ENCODE results near the gene RASGRF2.

DNA sequence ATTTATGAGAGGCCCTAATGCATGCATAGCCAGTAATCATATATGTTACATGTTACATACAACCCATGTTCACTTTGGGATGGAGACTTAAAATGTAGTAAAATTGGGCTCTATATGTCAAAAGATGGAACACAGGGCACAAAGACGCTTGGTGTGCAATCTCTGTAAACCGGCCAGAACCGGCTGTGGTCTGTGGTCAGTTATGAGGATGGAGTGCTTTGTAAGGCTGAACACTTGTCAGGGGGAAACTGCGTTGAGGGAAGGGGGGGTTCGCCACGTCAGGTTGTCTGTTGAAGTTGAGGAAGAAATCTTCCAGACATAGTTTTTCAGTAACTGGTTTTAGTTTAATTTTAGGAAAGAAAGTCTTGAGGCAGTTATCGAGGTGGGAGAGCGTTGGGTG is 270.3 kb downstream of the RASGRF2 start:
- TF ChIP-seq, protein P1, sequence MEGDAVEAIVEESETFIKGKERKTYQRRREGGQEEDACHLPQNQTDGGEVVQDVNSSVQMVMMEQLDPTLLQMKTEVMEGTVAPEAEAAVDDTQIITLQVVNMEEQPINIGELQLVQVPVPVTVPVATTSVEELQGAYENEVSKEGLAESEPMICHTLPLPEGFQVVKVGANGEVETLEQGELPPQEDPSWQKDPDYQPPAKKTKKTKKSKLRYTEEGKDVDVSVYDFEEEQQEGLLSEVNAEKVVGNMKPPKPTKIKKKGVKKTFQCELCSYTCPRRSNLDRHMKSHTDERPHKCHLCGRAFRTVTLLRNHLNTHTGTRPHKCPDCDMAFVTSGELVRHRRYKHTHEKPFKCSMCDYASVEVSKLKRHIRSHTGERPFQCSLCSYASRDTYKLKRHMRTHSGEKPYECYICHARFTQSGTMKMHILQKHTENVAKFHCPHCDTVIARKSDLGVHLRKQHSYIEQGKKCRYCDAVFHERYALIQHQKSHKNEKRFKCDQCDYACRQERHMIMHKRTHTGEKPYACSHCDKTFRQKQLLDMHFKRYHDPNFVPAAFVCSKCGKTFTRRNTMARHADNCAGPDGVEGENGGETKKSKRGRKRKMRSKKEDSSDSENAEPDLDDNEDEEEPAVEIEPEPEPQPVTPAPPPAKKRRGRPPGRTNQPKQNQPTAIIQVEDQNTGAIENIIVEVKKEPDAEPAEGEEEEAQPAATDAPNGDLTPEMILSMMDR (conservative IDR thresholded peaks at IDR 0.05), result no peak
- no peak for TF ChIP-seq EZH2 (IDR thresholded peaks at IDR 0.05; ENCODE audit: low read depth)
